ENCODE results near the gene G6PC3.

GRCh38 chr17:44022246-44022645, 48.3 kb upstream of the G6PC3 start:
- no peak for TF ChIP-seq CTCF (IDR thresholded peaks at IDR 0.05)
- TF ChIP-seq POLR2A (IDR thresholded peaks at IDR 0.05): no peak

All from lower leg skin (tissue), 3 donors.